Naive B cell (primary cell): Measurements from ENCODE around the gene SPECC1. TPM values are rescaled to one million over a fixed set of nuclear protein-coding genes. Genes with fewer than 3 reads are reported as not detected.
"Not testable (repeated sequence)": the region's sequence is repeated elsewhere in the genome, so short reads cannot be mapped to it uniquely, and the experiment has no call there.

ENCODE experiments used
- ATAC-seq, 2 donors: fragments of 150-1000 bp; cut with Tn5 transposase; 2 replicates each; pipeline ENCODE4 v1.10.0; 2021; ENCODE audit warnings: low read depth in 2 of 2, mild to moderate bottlenecking in 2 of 2, moderate library complexity in 2 of 2
- DNase-seq: peaks from one replicate; pipeline ENCODE4 v3.0.0; 2022
- H3K27ac Mint-ChIP-seq, 6 donors: one replicate each; pipeline ENCODE4 v1.8.0; 2020 to 2022; ENCODE audit warnings: mild to moderate bottlenecking in 6 of 6, mixed read lengths in 6 of 6, moderate library complexity in 5 of 6, inconsistent platforms in 2 of 6
- H3K27me3 Mint-ChIP-seq, 3 donors: one replicate each; pipeline ENCODE4 v1.8.0; 2021 to 2022; ENCODE audit warnings: mixed read lengths in 3 of 3, mild to moderate bottlenecking in 1 of 3
- H3K36me3 Mint-ChIP-seq, 2 donors: one replicate each; pipeline ENCODE4 v1.8.0; 2020 to 2022; ENCODE audit warnings: mixed read lengths in 2 of 2, inconsistent platforms in 1 of 2, mild to moderate bottlenecking in 1 of 2
- H3K4me1 Mint-ChIP-seq, 3 donors: one replicate each; pipeline ENCODE4 v1.8.0; 2020 to 2022; ENCODE audit warnings: mixed read lengths in 3 of 3, inconsistent platforms in 1 of 3, mild to moderate bottlenecking in 1 of 3, moderate library complexity in 1 of 3
- H3K4me3 Mint-ChIP-seq, 8 donors: one replicate each; pipeline ENCODE4 v1.8.0; 2020 to 2022; ENCODE audit warnings: mild to moderate bottlenecking in 8 of 8, mixed read lengths in 8 of 8, moderate library complexity in 8 of 8, inconsistent platforms in 2 of 8
- H3K9me3 Mint-ChIP-seq, 7 donors: one replicate each; pipeline ENCODE4 v1.8.0; 2020 to 2022; ENCODE audit warnings: mixed read lengths in 7 of 7, mild to moderate bottlenecking in 5 of 7, inconsistent platforms in 2 of 7, moderate library complexity in 1 of 7
- polyA plus RNA-seq, 6 donors: library from polyadenylated mRNA; unstranded; fragments of 300-500 nt; fragmentation: Illumina TruSeq; gene quantifications; one replicate each; pipeline ENCODE4 v1.2.3, GENCODE V29; 2021; ENCODE audit warnings: low read depth in 6 of 6

Gene SPECC1
- polyA plus RNA-seq, 6 donors from 2014 or later: 2.6 to 5.9 (median 4.1) TPM

DNA sequence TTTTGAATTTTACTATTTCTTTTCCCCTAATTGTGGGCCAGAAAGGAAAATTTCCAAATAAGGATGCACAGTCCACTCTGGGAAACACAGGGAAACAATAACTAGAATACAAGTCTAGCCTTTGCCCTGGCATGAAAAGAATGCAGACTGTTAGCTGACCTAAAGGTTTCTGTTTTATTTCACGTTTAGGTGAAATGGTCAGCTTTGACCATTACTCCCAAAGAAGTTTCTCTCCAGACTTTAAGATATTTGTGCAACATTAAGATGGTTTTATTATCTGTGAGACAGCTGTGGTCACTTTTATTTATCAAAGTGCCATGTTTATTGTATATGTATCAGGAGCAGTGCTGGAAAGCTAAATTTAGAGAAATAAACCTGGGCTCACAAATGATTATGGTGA, 163.9 kb downstream of the SPECC1 start:
- no peak for ATAC-seq

DNA sequence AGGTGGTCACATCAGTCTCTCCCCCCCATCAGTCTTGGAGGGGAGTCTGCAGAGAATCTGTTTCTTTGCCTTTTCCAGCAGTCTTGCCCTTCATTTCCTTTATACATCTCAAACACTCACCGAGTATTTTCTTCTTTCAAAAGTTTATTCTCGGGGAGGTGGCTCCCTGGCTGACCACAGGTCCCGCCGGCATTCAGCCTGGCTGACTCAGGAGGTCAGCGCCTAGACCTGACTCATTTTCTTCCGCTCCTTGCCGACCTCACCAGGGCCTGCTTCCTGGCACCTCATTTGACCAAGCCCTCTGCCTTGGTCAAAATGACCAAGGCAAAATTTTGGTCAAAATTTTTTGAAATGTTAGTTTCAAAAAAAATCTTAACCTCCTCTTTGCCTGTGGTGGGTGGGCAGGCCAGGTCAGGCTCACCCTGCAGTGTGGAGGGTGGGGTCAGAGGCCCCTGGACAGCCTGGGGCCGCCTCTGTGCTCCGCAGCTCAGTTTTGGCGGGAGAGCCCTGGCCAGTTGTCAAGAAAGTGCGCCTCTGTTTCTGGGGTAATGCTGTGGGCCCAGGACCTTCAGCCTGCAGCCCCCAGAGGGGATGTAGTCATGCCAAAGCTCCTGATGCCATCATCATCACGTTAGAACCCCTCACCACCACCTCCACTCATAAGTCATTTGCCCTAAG, 165.6 kb downstream of the SPECC1 start:
- Mint-ChIP-seq H3K4me3 (no peak overlapping the region), H3K27ac (peak overlapping the region in 1 of 6 donors; percentile 22), H3K27me3 (no peaks in the 10 kb centered on the region), H3K36me3 (no peaks in the 10 kb centered on the region), H3K9me3 (no peaks in the 10 kb centered on the region), H3K4me1 (peaks cover 0 to 11% (median 0%) of the 10 kb centered on the region in 3 donors)
- DNase-seq: no peak
- no peak for ATAC-seq

More for the DNA sequence above, 163.9 kb downstream of the SPECC1 start:
- Mint-ChIP-seq H3K4me1 (peaks cover 0 to 11% (median 0%) of the 10 kb centered on the region in 3 donors), H3K36me3 (no peaks in the 10 kb centered on the region), H3K4me3 (no peak overlapping the region), H3K9me3 (no peaks in the 10 kb centered on the region), H3K27me3 (no peaks in the 10 kb centered on the region), H3K27ac (no peak overlapping the region)
- DNase-seq: no peak

DNA sequence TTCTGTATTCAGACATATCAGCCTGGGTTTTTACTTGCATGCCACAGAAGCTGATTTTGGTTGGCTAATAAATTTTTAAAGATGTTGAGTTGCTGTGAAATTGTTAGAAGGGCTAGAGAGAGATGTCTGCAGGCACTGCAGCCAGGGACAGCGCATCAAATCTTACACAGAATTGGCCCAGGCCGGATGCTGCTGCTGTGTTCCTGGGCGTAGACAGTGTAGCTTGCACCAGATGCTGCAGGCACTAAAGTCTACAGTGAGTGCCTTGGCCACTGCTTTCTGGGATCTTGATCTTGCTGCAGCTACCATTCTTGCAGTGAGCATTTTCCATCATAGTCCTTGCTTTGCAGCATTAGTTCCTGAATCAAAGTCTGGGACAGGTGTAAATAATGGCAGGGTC, 169.9 kb downstream of the SPECC1 start:
- Mint-ChIP-seq H3K27ac (peak overlapping the region in 1 of 6 donors; percentile 52), H3K36me3 (no peaks in the 10 kb centered on the region), H3K4me1 (no peaks in the 10 kb centered on the region), H3K27me3 (no peaks in the 10 kb centered on the region), H3K4me3 (no peak overlapping the region), H3K9me3 (no peaks in the 10 kb centered on the region)
- DNase-seq (no peak), ATAC-seq (no peak)

DNA sequence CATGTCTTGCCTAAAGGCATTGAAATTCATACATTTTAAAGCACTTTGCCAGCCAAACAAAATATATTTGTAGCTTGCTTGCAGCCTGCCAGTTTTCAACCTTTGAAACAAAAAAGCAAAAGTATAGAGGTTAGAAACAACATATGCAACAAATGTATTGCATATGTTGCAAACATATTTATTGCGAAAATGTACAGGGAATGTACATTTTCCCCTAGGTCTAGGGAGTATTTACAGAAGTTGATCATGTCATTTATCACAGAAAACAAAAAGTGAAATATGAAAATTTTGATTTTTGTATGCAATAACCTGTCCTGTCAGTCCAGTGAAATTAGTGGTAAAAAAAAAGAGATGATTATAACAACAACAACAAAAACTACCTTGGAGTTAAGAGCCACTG, 171.5 kb downstream of the SPECC1 start:
- Mint-ChIP-seq H3K36me3 (no peaks in the 10 kb centered on the region), H3K27ac (no peak overlapping the region), H3K4me3 (no peak overlapping the region), H3K27me3 (no peaks in the 10 kb centered on the region), H3K4me1 (peaks cover 0 to 3% (median 0%) of the 10 kb centered on the region in 3 donors), H3K9me3 (no peaks in the 10 kb centered on the region)
- no peak for DNase-seq
- ATAC-seq: no peak

DNA sequence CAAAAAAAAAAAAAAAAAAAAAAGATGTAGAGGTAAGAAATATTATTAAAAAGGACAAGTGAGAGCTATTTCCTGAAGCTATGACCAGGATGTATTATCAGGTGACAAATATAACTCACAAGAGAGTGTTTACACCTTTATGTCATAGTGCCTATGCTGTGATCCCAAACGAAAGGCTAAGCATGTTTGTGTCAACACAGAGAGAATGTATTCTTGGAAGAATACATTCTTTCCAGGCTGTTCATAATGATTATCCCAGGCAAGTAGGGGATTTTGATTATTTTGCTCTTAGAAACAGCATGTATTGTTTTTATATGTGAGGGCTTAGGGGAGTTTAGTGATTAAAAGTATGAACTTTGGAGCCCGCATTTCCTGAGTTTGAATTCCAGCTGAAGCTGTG, 175.0 kb downstream of the SPECC1 start:
- H3K4me1 Mint-ChIP-seq: peaks cover 0 to 5% (median 3%) of the 10 kb centered on the region in 3 donors
- no peaks in the 10 kb centered on the region for H3K9me3 Mint-ChIP-seq
- no peak overlapping the region for H3K4me3 Mint-ChIP-seq
- ATAC-seq: no peak
- no peak for DNase-seq
- no peaks in the 10 kb centered on the region for H3K36me3 Mint-ChIP-seq
- H3K27me3 Mint-ChIP-seq: no peaks in the 10 kb centered on the region
- H3K27ac Mint-ChIP-seq: no peak overlapping the region

DNA sequence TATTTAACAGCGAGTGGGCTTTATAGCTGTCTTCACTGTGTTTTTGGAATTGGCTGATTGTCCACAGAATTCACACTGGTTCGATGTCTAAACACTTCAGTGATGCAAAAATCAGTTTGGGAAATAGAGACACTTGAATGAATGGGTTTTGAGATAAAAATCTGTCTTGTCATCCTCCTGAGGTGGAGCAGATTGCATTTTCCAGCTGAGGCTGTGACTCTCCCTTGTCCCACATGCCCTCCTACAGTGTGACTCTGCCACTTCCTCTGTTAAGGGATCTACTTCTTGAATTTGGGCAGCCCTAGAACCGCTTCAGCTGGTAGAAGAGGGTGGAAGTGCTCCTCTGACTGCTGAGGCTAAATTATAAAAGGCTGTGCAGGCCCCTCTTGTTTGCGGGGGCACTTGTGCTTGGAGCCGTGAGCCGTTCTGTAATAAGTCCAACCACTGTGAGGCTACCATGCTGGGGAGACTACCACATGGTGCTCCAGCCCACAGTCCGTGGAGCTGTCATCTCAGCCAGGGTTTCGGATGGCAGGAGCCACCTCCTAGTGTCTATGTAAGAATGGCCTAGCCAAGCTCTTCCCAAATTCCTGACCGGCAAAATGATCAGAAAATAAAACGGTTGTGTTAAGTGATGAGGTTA, 175.9 kb downstream of the SPECC1 start:
- H3K4me3 Mint-ChIP-seq: no peak overlapping the region
- H3K27ac Mint-ChIP-seq: peak overlapping the region in 1 of 6 donors; percentile 23
- no peaks in the 10 kb centered on the region for H3K9me3 Mint-ChIP-seq
- no peak for DNase-seq
- H3K27me3 Mint-ChIP-seq: no peaks in the 10 kb centered on the region
- ATAC-seq: no peak
- peaks cover 0 to 12% (median 5%) of the 10 kb centered on the region in 3 donors for H3K4me1 Mint-ChIP-seq
- H3K36me3 Mint-ChIP-seq: no peaks in the 10 kb centered on the region

DNA sequence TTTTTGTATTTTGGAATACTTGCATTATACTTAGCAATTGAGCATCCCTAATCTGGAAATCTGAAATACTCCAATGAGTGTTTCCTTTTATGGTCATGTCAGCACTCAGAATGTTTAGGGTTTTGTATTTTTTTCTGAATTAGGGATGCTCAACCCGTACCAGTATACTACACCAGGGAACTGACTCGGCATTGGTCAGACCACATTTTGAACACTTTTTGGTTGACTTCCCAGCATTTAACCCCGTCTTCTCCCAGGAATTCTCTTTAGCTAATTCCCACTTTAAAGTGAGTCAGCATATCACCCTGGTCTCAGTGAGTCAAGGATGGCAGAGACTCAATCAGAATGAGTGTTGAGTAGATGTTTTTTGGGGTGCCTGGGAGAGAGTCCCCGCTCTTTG, 177.9 kb downstream of the SPECC1 start:
- Mint-ChIP-seq H3K27me3 (no peaks in the 10 kb centered on the region), H3K27ac (no peak overlapping the region), H3K36me3 (no peaks in the 10 kb centered on the region), H3K4me1 (peaks cover 0 to 12% (median 5%) of the 10 kb centered on the region in 3 donors), H3K4me3 (no peak overlapping the region), H3K9me3 (no peaks in the 10 kb centered on the region)
- no peak for DNase-seq
- ATAC-seq: no peak

DNA sequence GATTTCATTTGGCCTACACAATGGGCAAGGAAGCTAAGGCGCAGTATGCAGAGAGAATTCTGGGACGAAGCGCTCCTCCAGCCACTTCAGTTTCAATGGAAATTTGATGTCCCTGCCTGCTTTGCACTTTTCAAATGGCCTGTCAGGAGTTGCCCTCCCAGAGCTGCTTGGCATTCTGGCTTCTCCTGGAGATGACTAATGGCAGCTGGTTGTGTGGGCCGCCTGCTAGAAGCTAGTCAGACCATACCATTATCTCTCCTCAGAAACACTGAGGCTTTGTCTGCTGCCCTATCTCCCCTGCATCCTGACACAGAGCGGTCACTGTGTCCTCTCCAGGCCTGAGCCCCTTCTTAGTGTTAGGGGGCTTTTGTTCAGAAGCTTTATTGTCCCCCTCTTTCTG, 180.1 kb downstream of the SPECC1 start:
- Mint-ChIP-seq H3K9me3 (no peaks in the 10 kb centered on the region), H3K4me3 (no peak overlapping the region)

DNA sequence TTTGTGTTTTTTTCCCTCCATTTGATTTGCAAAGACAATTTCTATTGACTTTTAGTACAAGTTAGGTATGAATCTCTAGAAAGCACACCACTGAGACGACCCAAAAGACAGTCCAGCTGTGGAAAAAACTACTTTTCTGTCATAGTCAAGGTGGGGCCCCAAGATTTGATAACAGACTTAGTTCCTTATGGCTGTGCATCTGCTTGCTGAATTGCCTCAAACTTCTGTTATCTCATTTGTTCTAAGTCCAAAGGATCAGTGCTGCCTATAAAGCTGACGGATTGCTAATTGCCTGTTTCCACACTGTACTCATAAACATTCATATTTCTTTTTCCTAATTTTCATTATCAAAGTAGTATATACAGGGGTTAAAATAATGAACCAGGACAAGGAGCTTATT, 180.8 kb downstream of the SPECC1 start:
- Mint-ChIP-seq H3K36me3 (no peaks in the 10 kb centered on the region), H3K9me3 (peaks cover 0 to 3% (median 1%) of the 10 kb centered on the region in 7 donors), H3K27me3 (no peaks in the 10 kb centered on the region), H3K27ac (no peak overlapping the region), H3K4me1 (peaks cover 0 to 12% (median 5%) of the 10 kb centered on the region in 3 donors), H3K4me3 (no peak overlapping the region)
- no peak for DNase-seq
- no peak for ATAC-seq

More for the DNA sequence above, 180.1 kb downstream of the SPECC1 start:
- H3K27ac Mint-ChIP-seq: no peak overlapping the region
- H3K36me3 Mint-ChIP-seq: no peaks in the 10 kb centered on the region
- peaks cover 0 to 12% (median 5%) of the 10 kb centered on the region in 3 donors for H3K4me1 Mint-ChIP-seq
- DNase-seq: no peak
- ATAC-seq: no peak
- H3K27me3 Mint-ChIP-seq: no peaks in the 10 kb centered on the region

DNA sequence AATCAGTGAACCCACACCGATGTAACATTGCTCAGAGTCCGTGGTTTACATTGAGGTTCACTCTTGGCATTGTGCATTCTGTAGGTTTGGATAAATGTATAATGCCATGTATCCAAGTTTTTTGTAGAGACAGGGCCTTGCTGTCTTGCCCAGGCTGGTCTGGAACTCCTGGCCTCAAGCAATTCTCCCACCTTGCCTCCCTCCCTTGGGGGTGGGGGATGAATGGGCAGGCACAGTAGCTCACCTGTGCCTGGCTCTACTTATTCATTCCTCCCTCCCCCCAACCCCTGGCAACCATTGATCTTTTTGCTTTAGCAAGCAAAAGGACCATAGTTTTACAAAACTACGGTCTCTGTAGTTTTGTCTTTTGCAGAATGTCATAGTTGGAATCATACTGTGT, 181.4 kb downstream of the SPECC1 start:
- Mint-ChIP-seq H3K4me1 (peaks cover 0 to 9% (median 5%) of the 10 kb centered on the region in 3 donors), H3K27me3 (no peaks in the 10 kb centered on the region), H3K27ac (no peak overlapping the region), H3K9me3 (peaks cover 0 to 4% (median 3%) of the 10 kb centered on the region in 7 donors), H3K36me3 (no peaks in the 10 kb centered on the region), H3K4me3 (no peak overlapping the region)
- ATAC-seq (no peak), DNase-seq (no peak)

DNA sequence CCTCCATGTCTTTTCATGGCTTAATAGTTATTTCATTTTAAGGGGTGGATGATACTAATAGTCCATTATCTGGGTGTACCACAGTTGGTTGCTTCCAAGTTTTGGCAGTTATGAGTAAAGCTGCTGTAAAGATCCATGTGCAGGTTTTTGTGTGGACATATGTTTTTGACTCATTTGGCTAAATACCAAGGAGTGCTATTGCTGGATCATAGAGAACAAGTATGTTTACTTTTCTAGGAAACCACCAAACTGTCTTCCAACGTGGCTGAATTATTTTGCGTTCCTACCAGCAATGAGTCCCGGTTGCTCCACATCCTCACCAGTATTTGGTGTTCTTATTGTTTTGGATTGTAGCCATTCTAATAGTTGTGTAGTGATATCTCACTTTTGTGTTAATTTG, 181.9 kb downstream of the SPECC1 start:
- H3K9me3 Mint-ChIP-seq: peaks cover 0 to 6% (median 4%) of the 10 kb centered on the region in 7 donors
- H3K27me3 Mint-ChIP-seq: no peaks in the 10 kb centered on the region
- H3K4me3 Mint-ChIP-seq: no peak overlapping the region
- H3K27ac Mint-ChIP-seq: no peak overlapping the region
- ATAC-seq (no peak), DNase-seq (no peak)
- H3K4me1 Mint-ChIP-seq: peaks cover 0 to 9% (median 5%) of the 10 kb centered on the region in 3 donors
- no peaks in the 10 kb centered on the region for H3K36me3 Mint-ChIP-seq

DNA sequence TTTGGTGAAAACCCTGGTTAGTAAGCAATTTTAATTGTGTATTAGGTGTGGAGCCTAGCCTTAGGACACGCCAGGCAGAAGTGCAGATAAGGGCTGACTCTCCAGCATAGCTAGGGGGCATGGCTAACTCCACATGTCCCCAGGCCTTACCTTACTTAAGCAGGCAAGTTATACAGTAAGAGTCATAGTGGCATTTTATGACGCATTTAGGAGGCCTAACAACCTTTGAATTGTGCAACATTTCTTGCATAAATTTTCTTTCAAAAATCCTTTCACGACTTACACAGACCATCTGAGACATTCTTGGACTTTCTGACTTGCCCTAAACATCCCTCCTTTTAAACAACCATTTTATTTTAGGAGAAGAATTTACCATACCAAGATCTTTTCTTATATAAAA, 187.1 kb downstream of the SPECC1 start:
- Mint-ChIP-seq H3K27ac (peak overlapping the region in 1 of 6 donors; percentile 56), H3K9me3 (peaks cover 0 to 22% (median 16%) of the 10 kb centered on the region in 7 donors), H3K36me3 (peaks cover 14% of the 10 kb centered on the region in 2 donors)
- not testable (repeated sequence) for DNase-seq, H3K27me3 Mint-ChIP-seq, H3K4me3 Mint-ChIP-seq, ATAC-seq, H3K4me1 Mint-ChIP-seq

DNA sequence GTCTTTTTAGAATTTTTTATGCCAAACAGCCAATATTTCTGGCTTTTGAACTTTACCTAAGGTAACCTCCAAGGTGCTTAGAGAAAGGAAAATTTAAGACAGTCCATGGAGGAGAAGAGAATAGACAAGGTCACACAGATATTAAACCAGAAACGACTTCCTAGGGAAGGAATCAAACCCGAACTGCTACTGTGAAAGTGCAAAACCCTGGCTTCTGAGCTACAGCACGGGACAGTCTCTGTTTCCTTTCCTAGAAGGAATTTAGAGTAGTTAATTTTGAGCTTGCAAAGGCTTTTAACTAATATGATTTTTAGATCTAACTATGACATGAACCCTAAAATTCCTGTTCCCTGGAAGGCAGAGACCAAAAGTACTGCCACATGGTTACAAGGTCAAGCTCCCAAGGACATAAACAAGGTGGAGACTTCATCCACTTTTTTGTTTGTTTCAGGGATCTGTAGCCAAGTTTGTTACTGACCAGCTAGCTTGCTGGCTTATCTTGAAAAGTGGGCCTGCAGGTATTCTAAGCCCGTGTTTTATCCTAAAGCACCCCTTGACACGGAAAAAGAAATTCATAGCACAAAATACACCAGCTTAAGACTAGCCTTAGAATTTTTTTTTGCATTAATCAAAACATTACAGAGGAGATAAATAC, 188.2 kb downstream of the SPECC1 start:
- no peaks in the 10 kb centered on the region for H3K27me3 Mint-ChIP-seq
- H3K36me3 Mint-ChIP-seq: peaks cover 14% of the 10 kb centered on the region in 2 donors
- peaks cover 0 to 22% (median 16%) of the 10 kb centered on the region in 7 donors for H3K9me3 Mint-ChIP-seq
- ATAC-seq: no peak
- H3K4me3 Mint-ChIP-seq: no peak overlapping the region
- peaks cover 0 to 5% (median 3%) of the 10 kb centered on the region in 3 donors for H3K4me1 Mint-ChIP-seq
- no peak overlapping the region for H3K27ac Mint-ChIP-seq
- DNase-seq: no peak
